Activated CD4-positive, alpha-beta T cell treated with anti-CD3 and anti-CD28 coated beads, Interleukin-2, amount 10 ng/mL, durations not matched to agents 7 days and 5 days (primary cell): ENCODE measurements around the gene CEP112. TPM values are rescaled to one million over a fixed set of nuclear protein-coding genes. Genes with fewer than 3 reads are reported as not detected.
A peak's percentile ranks its signal among the peaks of the same experiment; 100 is the strongest.

Source experiments
- CTCF ChIA-PET: fragments of 350-600 bp; sonication (Branson Sonifier 250); formaldehyde crosslinking; loops from one replicate; lab custom pipeline; 2021; ENCODE audit warnings: antibody characterized with exemption; lab: Charles Lee
- POLR2A ChIA-PET: fragments of 350-600 bp; sonication (Branson Sonifier 250); formaldehyde crosslinking; loops from one replicate; lab custom pipeline; 2021; ENCODE audit warnings: antibody characterized with exemption; lab: Charles Lee
- DNase-seq: peaks from one replicate; pipeline ENCODE4 v3.0.0-alpha.2; 2020
- H3K27ac Mint-ChIP-seq: one replicate; pipeline ENCODE4 v1.8.0; 2021; ENCODE audit warnings: mild to moderate bottlenecking, moderate library complexity, mixed read lengths
- H3K27me3 Mint-ChIP-seq: one replicate; pipeline ENCODE4 v1.8.0; 2021; ENCODE audit warnings: mixed read lengths
- H3K36me3 Mint-ChIP-seq: one replicate; pipeline ENCODE4 v1.8.0; 2021; ENCODE audit warnings: low read depth, mixed read lengths
- H3K4me1 Mint-ChIP-seq: one replicate; pipeline ENCODE4 v1.8.0; 2021; ENCODE audit warnings: mixed read lengths
- H3K4me3 Mint-ChIP-seq: one replicate; pipeline ENCODE4 v1.8.0; 2021; ENCODE audit warnings: mild to moderate bottlenecking, moderate library complexity, mixed read lengths
- H3K9me3 Mint-ChIP-seq: one replicate; pipeline ENCODE4 v1.8.0; 2021; ENCODE audit warnings: mixed read lengths
- total RNA-seq, 2 experiments: library from RNA; stranded (reverse); gene quantifications; one replicate each; pipeline ENCODE4 v1.2.3, GENCODE V29; 2021

CEP112 gene
- total RNA-seq, 2 experiments from 2014 or later, result 4.0 to 4.2 TPM

DNA sequence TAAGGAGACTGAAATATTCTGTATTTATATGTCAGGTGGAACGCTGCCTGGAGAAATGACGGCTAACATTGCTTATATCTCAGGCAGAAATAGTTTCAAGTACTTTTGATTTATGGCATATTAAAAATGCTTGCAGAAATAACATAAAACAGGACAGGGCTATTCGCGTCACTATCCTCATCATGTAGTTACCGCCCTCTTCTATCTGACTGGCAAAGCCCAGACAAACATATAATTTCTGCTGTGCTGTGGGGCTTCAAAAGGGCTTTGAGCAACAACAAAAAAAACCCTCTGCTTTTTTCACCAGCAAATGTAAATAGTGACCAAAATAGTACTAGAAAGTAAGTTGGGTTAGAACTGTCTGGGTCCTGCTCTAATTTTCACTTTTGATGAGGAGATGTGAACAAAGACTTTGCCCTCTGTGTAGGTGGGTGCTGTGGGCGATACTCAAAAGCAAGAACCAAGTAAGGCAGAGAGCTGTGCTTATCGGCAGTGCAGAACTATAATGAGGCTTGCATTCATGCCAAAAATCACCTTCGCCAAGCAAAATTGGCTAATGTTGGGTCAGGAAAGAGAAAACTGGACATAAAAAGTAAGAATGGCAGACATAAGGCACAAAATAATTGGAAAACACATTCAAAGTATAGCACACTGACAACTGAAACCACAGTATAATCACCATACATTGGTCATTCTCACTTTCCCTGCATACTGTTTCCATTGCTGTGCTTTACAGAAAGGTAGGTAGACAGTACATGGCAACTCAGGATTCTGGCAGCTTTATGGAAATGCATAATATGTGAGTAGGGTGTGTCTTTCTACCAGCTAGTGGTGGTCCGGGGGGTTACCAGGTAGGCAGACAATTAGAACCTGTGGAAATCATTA lies 479.3 kb downstream of the CEP112 start:
- Mint-ChIP-seq H3K27ac (no peak overlapping the region), H3K36me3 (no peaks in the 10 kb centered on the region), H3K4me1 (peaks cover 3% of the 10 kb centered on the region), H3K9me3 (no peaks in the 10 kb centered on the region), H3K4me3 (no peak overlapping the region), H3K27me3 (no peaks in the 10 kb centered on the region)
- CTCF ChIA-PET, result no interaction called here
- no peak for DNase-seq
- POLR2A ChIA-PET, result no interaction called here

DNA sequence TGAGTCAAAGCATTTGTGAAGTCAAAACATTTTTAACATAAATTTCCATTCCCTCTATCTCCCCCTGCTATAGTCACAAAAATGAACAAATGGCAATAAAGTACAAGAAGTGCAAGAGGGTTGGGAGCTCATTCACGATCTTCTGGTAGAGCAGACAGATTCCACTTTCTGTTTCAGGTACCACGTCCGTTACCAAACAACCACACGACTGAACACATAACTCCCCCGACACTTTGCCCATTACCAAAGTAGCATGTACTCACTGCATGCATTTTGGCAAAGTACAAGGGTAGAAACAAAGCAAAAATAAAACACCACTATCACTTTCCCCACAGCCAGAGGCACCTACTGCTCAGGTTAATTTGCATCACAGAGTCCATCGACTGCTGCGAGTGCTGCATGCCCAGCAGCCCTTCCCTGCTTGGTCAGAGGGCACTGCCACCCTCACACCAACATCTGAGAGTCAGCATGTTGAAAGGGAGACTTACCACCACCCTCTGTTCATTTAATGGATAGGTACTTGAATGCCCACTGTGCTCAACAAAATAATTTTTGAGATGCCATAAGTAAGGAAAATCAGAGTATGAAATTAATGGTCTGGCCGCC lies 480.2 kb downstream of the CEP112 start:
- ChIA-PET POLR2A (no interaction called here), CTCF (no interaction called here)
- no peak for DNase-seq
- H3K9me3 Mint-ChIP-seq, result no peaks in the 10 kb centered on the region
- no peak overlapping the region for H3K4me3 Mint-ChIP-seq
- H3K27ac Mint-ChIP-seq, result no peak overlapping the region
- no peaks in the 10 kb centered on the region for H3K36me3 Mint-ChIP-seq
- H3K4me1 Mint-ChIP-seq, result peaks cover 3% of the 10 kb centered on the region
- peaks cover 4% of the 10 kb centered on the region for H3K27me3 Mint-ChIP-seq

- POLR2A ChIA-PET, result no interaction called here
- H3K36me3 Mint-ChIP-seq, result no peaks in the 10 kb centered on the region
- CTCF ChIA-PET, result no interaction called here
Measured at GRCh38 chr17:65707780-65708179, 484.2 kb downstream of the CEP112 start.

GRCh38 chr17:65704731-65705130 lies 487.2 kb downstream of the CEP112 start:
- H3K27me3 Mint-ChIP-seq, result peaks cover 4% of the 10 kb centered on the region
- no peak for DNase-seq
- peaks cover 3% of the 10 kb centered on the region for H3K9me3 Mint-ChIP-seq
- no peaks in the 10 kb centered on the region for H3K36me3 Mint-ChIP-seq
- H3K4me1 Mint-ChIP-seq, result no peaks in the 10 kb centered on the region
- POLR2A ChIA-PET, result no interaction called here
- CTCF ChIA-PET, result no interaction called here
- H3K27ac Mint-ChIP-seq, result no peak overlapping the region
- H3K4me3 Mint-ChIP-seq, result no peak overlapping the region

More at GRCh38 chr17:65707780-65708179, 484.2 kb downstream of the CEP112 start:
- Mint-ChIP-seq H3K4me1 (peaks cover 3% of the 10 kb centered on the region), H3K9me3 (no peaks in the 10 kb centered on the region), H3K4me3 (no peak overlapping the region), H3K27me3 (peaks cover 4% of the 10 kb centered on the region), H3K27ac (no peak overlapping the region)
- no peak for DNase-seq

DNA sequence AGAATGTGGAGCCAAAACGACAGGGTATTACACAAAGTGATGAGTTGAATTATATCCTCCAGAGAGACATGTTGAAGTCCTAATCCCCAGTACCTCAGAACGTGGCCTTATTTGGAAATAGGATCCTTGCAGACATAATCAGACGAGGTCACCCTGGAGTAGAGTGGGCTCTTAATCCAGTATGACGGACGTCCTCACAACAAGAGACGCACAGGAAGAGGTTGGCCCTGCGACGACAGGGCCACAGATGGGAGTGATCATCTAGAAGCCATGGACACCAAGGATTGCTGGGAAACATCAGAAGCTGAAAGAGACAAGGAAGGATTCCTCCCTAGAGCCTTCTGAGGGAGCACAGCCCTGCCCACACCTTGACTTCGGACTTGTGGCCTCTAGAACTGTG lies 488.0 kb downstream of the CEP112 start:
- CTCF ChIA-PET, result interaction anchor here (0.7 kb wide), 1 partner anchor 326 kb away, joined by 3 read pairs; no protein-coding TSS in a partner anchor
- Mint-ChIP-seq H3K4me3 (no peak overlapping the region), H3K4me1 (no peaks in the 10 kb centered on the region), H3K27ac (no peak overlapping the region), H3K27me3 (peaks cover 4% of the 10 kb centered on the region), H3K36me3 (no peaks in the 10 kb centered on the region), H3K9me3 (peaks cover 3% of the 10 kb centered on the region)
- no peak for DNase-seq
- POLR2A ChIA-PET, result no interaction called here

DNA sequence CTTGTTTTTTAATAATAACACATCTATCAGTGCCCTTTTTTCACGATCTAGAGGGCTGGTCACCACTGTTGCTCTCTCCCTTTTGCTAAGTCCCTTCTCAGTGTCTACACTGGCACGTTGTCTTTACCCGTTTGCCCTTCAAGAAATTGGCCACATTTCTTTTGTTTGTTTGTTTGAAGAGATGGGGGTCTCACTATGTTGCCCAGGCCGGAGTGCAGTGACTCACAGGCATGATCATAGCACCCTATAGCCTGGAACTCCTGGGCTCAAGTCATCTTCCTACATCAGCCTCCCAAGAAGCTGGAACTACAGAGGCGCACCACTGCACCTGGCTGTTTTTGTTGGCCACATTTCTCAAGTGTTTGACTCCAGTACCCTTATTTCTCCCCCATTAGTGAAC lies 492.5 kb downstream of the CEP112 start:
- POLR2A ChIA-PET, result no interaction called here
- Mint-ChIP-seq H3K27ac (no peak overlapping the region), H3K4me3 (no peak overlapping the region), H3K27me3 (peaks cover 6% of the 10 kb centered on the region), H3K9me3 (peaks cover 3% of the 10 kb centered on the region), H3K4me1 (no peaks in the 10 kb centered on the region), H3K36me3 (no peaks in the 10 kb centered on the region)
- CTCF ChIA-PET, result no interaction called here
- no peak for DNase-seq

DNA sequence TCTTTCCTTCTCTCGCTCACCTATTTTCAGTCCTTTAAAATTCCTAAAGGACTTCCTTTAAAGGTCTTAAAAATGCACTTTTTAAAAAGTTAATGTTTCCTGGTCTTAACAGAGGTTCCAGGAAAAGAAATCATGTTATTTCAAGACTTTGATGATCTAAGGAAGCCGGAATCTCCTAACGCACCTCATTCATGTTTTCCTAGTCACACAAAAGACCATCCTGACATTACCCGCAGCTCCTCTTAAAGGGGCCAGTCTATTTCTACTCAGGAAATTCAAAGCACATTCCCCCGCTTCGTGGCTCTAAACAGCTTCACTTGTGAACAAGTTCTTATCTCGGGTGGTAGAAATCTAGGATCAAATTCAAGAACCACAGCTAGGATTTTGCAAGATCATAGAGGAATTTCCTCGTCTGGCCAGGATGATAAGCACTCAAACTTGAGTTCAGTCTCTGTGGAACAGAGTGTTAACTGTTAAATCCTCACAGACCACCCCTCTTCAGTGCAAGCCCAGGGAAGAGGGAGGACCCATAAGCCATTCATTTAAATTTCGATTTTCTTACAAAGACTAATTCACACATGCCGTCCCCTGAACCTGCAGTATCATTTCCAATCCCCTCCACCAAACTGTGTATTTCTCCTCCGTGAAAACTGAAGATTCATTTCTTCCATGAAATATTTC lies 493.4 kb downstream of the CEP112 start:
- H3K27ac Mint-ChIP-seq, result no peak overlapping the region
- peaks cover 6% of the 10 kb centered on the region for H3K27me3 Mint-ChIP-seq
- no peaks in the 10 kb centered on the region for H3K4me1 Mint-ChIP-seq
- DNase-seq, result no peak
- H3K36me3 Mint-ChIP-seq, result no peaks in the 10 kb centered on the region
- ChIA-PET POLR2A (no interaction called here), CTCF (no interaction called here)
- peaks cover 3% of the 10 kb centered on the region for H3K9me3 Mint-ChIP-seq
- no peak overlapping the region for H3K4me3 Mint-ChIP-seq

GRCh38 chr17:65697661-65698060 lies 494.3 kb downstream of the CEP112 start:
- Mint-ChIP-seq H3K36me3 (no peaks in the 10 kb centered on the region), H3K27ac (no peak overlapping the region), H3K4me3 (no peak overlapping the region), H3K4me1 (no peaks in the 10 kb centered on the region), H3K27me3 (peaks cover 6% of the 10 kb centered on the region), H3K9me3 (peaks cover 3% of the 10 kb centered on the region)
- ChIA-PET POLR2A (no interaction called here), CTCF (no interaction called here)
- no peak for DNase-seq

DNA sequence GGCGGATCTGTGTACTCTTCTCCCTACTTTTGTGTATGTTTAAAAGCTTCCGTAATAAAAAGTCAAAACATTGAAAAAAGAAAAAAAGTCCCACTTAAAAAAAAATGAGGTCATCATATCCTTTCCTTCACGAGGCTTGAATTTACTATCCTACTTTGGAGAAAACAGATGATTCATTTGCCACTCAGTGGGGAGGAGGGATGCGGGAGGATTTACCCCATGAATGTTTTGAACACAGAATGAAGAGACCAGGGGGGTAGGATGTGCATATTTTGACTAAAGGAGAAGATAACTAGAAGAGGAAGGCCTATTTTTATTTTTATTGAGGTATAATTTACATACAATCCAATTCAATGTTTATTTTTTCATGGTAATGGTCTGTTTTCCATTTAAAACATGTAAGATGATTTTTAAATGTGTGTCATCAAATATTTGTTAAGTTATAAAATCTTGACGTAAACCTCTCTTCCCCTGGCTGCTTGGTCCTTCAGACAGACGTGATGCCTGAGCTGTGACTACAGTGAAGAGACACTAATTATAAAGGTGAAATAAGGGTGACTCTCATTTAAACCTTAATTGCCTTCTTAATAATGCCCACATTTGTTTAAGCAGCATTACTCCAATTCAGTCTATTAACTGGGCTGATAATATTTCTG lies 495.1 kb downstream of the CEP112 start:
- DNase-seq, result no peak
- Mint-ChIP-seq H3K27me3 (peaks cover 6% of the 10 kb centered on the region), H3K27ac (no peak overlapping the region), H3K36me3 (no peaks in the 10 kb centered on the region), H3K4me3 (no peak overlapping the region), H3K9me3 (peaks cover 3% of the 10 kb centered on the region), H3K4me1 (no peaks in the 10 kb centered on the region)
- CTCF ChIA-PET, result no interaction called here
- POLR2A ChIA-PET, result no interaction called here

GRCh38 chr17:65694601-65695000 lies 497.3 kb downstream of the CEP112 start:
- POLR2A ChIA-PET, result interaction anchor here (0.6 kb wide), 1 partner anchor 70 kb away, joined by 3 read pairs; no protein-coding TSS in a partner anchor
- Mint-ChIP-seq H3K27me3 (peaks cover 6% of the 10 kb centered on the region), H3K4me1 (peaks cover 8% of the 10 kb centered on the region), H3K27ac (no peak overlapping the region), H3K4me3 (no peak overlapping the region), H3K9me3 (no peaks in the 10 kb centered on the region), H3K36me3 (no peaks in the 10 kb centered on the region)
- CTCF ChIA-PET, result no interaction called here
- no peak for DNase-seq

- Mint-ChIP-seq H3K4me3 (no peak overlapping the region), H3K36me3 (no peaks in the 10 kb centered on the region), H3K27ac (no peak overlapping the region), H3K4me1 (peaks cover 8% of the 10 kb centered on the region), H3K27me3 (no peaks in the 10 kb centered on the region), H3K9me3 (no peaks in the 10 kb centered on the region)
- peak; percentile 9 for DNase-seq
- POLR2A ChIA-PET, result no interaction called here
- CTCF ChIA-PET, result interaction anchor here (0.6 kb wide), 1 partner anchor 73 kb away, joined by 5 read pairs; no protein-coding TSS in a partner anchor
Measured at GRCh38 chr17:65690626-65691310, 501.2 kb downstream of the CEP112 start.

DNA sequence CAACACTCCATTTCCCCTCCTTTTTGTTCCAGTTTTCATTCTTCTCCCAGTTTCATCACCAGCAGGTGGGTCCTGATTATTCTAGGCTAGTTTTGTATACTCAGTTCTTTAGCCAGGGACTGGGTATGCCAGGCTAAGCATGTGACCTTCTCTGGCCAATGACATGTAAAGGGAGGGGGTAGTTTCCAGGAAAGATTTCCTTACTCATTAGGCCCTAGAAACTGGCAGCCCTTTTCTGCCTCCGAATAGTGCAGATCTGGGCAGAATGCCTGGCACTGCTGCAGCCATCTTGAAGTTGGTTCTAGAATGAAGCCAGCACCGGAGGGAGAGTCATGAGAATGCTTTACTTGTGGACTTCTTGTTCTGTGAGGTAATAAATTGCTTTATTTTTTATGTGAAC lies 503.6 kb downstream of the CEP112 start:
- Mint-ChIP-seq H3K4me3 (no peak overlapping the region), H3K9me3 (no peaks in the 10 kb centered on the region), H3K27me3 (no peaks in the 10 kb centered on the region), H3K27ac (no peak overlapping the region), H3K36me3 (no peaks in the 10 kb centered on the region), H3K4me1 (peaks cover 8% of the 10 kb centered on the region)
- POLR2A ChIA-PET, result no interaction called here
- CTCF ChIA-PET, result no interaction called here
- DNase-seq, result no peak
